Peyer's patch (tissue), 4 donors: Measurements from ENCODE around the gene PAQR3. TPM values are rescaled to one million over a fixed set of nuclear protein-coding genes. Genes with fewer than 3 reads are reported as not detected.
A peak's percentile ranks its signal among the peaks of the same experiment; 100 is the strongest.

Experiments
- DNase-seq, 3 donors: peaks; one replicate each; pipeline ENCODE4 v3.0.0-alpha.2; 2017 to 2019
- H3K27ac ChIP-seq, 4 donors: fragments of 200-600 bp; sonication (generic); one replicate each; pipeline ENCODE4 v1.5.1; 2016 to 2019
- H3K27me3 ChIP-seq, 2 donors: fragments of 200-600 bp; sonication (generic); one replicate each; pipeline ENCODE4 v1.5.1; 2019
- H3K36me3 ChIP-seq, 3 donors: fragments of 200-600 bp; sonication (generic); one replicate each; pipeline ENCODE4 v1.5.1; 2016 to 2019
- H3K4me1 ChIP-seq, 4 donors: fragments of 200-600 bp; sonication (generic); one replicate each; pipeline ENCODE4 v1.5.1; 2016 to 2019
- H3K4me3 ChIP-seq, 4 donors: fragments of 200-600 bp; sonication (generic); 1 replicate in 3 of 4; 2 replicates in 1 of 4; pipeline ENCODE4 v1.5.1; 2016 to 2019; ENCODE audit warnings: mild to moderate bottlenecking in 1 of 4
- H3K9me3 ChIP-seq, 4 donors: fragments of 200-600 bp; sonication (generic); one replicate each; pipeline ENCODE4 v1.5.1; 2016 to 2019; ENCODE audit warnings: mild to moderate bottlenecking in 1 of 4
- POLR2A ChIP-seq, 2 donors: fragments of 450-650 bp; IDR thresholded peaks; one replicate each; pipeline ENCODE4 v1.5.1; 2017; ENCODE audit warnings: antibody characterized with exemption in 2 of 2, mild to moderate bottlenecking in 2 of 2, moderate library complexity in 2 of 2
- total RNA-seq, 4 donors: library from RNA; depleted of rRNA; stranded (reverse); fragments of >200 nt; gene quantifications; one replicate each; pipeline ENCODE4 v1.1.0, GENCODE V29; 2016
- TF ChIP-seq, protein P1 (sequence below), 6 experiments: fragments of 450-650 bp in 4 of 6; fragments of 200-600 bp in 2 of 6; sonication (generic) in 1 of 6; IDR thresholded peaks; one replicate each; pipeline ENCODE4 v1.5.1; 2017 to 2019; ENCODE audit warnings: antibody characterized with exemption in 6 of 6, mild to moderate bottlenecking in 3 of 6, moderate library complexity in 1 of 6

PAQR3 gene, protein sequence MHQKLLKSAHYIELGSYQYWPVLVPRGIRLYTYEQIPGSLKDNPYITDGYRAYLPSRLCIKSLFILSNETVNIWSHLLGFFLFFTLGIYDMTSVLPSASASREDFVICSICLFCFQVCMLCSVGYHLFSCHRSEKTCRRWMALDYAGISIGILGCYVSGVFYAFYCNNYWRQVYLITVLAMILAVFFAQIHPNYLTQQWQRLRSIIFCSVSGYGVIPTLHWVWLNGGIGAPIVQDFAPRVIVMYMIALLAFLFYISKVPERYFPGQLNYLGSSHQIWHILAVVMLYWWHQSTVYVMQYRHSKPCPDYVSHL
- total RNA-seq = 10 to 100 TPM; 12.9 to 31.5 (median 19.7) TPM

DNA sequence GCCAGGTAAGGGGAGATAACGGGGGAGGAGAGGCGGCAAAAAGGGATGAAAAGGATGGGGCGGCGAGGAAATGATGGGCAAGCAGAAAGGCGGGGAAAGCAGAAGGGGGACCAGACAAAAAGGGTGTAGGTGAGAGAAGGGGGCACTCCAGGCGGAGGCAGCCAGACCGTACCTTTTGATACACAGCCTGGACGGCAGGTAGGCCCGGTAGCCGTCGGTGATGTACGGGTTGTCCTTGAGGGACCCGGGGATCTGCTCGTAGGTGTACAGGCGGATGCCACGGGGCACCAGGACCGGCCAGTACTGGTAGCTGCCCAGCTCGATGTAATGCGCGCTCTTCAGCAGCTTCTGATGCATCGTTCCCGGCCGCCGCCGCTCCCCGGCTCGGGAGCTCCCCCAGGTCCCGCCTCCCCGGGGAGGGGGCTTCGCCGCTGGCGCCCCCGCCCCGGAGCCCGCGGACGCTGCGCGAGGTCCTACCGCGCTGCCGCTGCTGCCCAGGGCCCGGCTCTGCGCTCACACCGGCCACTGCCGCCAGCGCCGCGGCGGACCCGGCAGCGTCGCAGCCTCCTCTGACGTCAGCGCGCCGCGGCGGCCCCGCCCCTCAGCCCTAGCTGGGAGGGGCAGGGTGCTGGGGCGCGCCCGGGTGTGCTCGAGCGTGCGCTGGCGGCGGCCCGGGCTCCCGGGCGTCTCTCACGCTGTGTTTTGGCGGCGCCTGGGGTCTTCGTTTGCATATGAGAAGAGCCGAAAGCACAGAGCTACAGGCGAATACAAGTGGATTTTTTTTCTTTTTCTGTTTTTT is at the start of gene PAQR3:
TSS of gene PAQR3 (minus strand) at position 571 of the 799 bp plus-strand sequence. CDS start at position 357, 214 bp downstream.
- DNase-seq = peak; percentile 83 to 93 (median 92)
- peak within 1 kb of the TSS; percentile 84 to 98 (median 92) for H3K4me3 ChIP-seq
- TF ChIP-seq POLR2A (IDR thresholded peaks at IDR 0.05) = peak; percentile 64 to 92
- TF ChIP-seq, protein P1, sequence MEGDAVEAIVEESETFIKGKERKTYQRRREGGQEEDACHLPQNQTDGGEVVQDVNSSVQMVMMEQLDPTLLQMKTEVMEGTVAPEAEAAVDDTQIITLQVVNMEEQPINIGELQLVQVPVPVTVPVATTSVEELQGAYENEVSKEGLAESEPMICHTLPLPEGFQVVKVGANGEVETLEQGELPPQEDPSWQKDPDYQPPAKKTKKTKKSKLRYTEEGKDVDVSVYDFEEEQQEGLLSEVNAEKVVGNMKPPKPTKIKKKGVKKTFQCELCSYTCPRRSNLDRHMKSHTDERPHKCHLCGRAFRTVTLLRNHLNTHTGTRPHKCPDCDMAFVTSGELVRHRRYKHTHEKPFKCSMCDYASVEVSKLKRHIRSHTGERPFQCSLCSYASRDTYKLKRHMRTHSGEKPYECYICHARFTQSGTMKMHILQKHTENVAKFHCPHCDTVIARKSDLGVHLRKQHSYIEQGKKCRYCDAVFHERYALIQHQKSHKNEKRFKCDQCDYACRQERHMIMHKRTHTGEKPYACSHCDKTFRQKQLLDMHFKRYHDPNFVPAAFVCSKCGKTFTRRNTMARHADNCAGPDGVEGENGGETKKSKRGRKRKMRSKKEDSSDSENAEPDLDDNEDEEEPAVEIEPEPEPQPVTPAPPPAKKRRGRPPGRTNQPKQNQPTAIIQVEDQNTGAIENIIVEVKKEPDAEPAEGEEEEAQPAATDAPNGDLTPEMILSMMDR (IDR thresholded peaks at IDR 0.05) = peak in 1 of 6 experiments; percentile 22
- H3K27me3 ChIP-seq = no peaks in the 10 kb centered on the region
- H3K4me1 ChIP-seq = peaks cover 0 to 15% (median 2%) of the 10 kb centered on the region in 4 donors
- peak within 1 kb of the TSS; percentile 76 to 85 (median 78) for H3K27ac ChIP-seq
- no peaks in the 10 kb centered on the region for H3K9me3 ChIP-seq
- H3K36me3 ChIP-seq = no peaks in the 10 kb centered on the region

DNA sequence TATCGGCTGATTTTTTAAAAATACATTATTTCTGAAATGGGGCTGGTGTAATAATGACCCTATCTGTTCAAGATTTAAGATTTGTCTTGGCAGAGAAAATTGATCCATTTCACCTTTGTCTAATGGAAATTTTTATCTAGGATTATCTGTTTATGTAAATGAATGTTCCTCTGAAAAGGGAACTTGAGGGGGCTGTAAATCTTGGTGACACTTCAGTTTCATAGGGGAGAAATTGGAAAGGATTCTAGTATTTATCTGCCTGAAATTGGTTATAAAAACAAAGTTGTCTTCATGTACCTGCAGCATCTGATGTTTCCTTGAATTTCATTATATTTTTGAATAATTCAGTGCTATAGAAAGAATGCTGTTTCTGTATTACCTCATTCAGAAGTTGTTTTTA is 48.4 kb upstream of the PAQR3 start:
- no peak for DNase-seq
- TF ChIP-seq, protein P1 (IDR thresholded peaks at IDR 0.05) = no peak
- TF ChIP-seq POLR2A (IDR thresholded peaks at IDR 0.05) = no peak
- Histone ChIP-seq H3K36me3 (no peaks in the 10 kb centered on the region), H3K9me3 (no peaks in the 10 kb centered on the region), H3K4me1 (no peaks in the 10 kb centered on the region), H3K27me3 (no peaks in the 10 kb centered on the region), H3K4me3 (no peak overlapping the region), H3K27ac (no peak overlapping the region)

DNA sequence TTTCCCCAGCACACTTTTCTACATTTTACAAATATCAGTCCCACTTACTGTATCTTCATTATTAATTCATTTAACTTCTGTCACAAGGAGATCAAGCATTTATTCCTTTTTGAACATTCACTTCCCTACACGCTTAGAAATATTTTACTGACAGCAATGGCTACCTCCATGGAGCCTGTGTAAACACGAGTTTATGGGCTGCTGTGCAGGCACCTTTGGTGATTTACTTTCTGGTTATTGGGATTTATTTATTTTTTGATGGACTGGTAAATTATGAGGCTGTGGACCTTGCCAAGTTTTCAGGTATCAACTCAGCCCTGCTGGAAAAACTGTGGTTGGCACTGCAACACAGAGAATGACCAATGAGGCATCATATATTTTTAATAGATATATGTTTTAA is 45.4 kb upstream of the PAQR3 start:
- TF ChIP-seq, protein P1 (IDR thresholded peaks at IDR 0.05) = no peak
- TF ChIP-seq POLR2A (IDR thresholded peaks at IDR 0.05) = no peak
- DNase-seq = no peak
- no peaks in the 10 kb centered on the region for H3K4me1 ChIP-seq
- H3K36me3 ChIP-seq = no peaks in the 10 kb centered on the region
- no peak overlapping the region for H3K27ac ChIP-seq
- no peaks in the 10 kb centered on the region for H3K27me3 ChIP-seq
- no peaks in the 10 kb centered on the region for H3K9me3 ChIP-seq
- H3K4me3 ChIP-seq = no peak overlapping the region

DNA sequence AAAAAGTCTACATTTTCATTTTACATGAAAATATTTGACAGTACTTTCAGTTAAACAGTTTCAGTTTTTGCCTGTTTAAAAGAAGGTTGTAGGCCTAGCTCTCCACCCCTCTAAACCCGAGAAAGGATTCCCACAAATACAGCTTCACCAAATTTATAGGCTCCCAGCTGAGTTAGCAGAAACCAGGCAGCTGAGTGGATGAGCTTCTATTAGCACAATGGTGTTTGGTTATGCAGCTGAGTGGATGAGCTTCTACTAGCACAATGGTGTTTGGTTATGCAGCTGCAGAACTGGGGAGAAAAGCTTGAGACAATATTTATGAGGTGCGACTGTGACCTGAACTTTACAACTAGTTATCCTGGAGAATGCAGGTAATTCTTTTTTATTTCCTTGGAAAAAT is 36.6 kb upstream of the PAQR3 start:
- H3K4me3 ChIP-seq = no peak overlapping the region
- no peaks in the 10 kb centered on the region for H3K4me1 ChIP-seq
- no peaks in the 10 kb centered on the region for H3K9me3 ChIP-seq
- TF ChIP-seq, protein P1 (IDR thresholded peaks at IDR 0.05) = no peak
- TF ChIP-seq POLR2A (IDR thresholded peaks at IDR 0.05) = no peak
- H3K27ac ChIP-seq = no peak overlapping the region
- no peaks in the 10 kb centered on the region for H3K36me3 ChIP-seq
- H3K27me3 ChIP-seq = no peaks in the 10 kb centered on the region
- no peak for DNase-seq

DNA sequence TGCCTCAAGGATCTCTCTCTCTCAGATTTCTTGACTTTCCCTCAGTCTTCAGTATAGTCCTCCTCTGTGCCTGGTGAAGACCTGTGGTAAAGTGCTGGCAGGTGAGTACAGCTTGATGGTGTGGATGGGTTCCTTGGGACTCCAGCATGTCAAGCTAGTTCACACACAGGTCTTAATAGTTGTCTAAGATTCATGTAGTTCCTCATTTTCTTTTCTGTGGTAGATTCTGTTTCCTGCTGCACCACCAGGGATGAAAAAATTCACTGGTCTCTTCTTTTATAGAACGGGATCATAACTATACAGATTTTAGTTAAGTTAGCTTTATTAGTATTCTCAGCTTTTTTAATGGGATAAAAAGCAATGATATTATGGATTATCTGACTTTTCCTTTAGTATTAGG is 32.5 kb upstream of the PAQR3 start:
- Histone ChIP-seq H3K27ac (peak overlapping the region in 1 of 4 donors; percentile 48), H3K27me3 (no peaks in the 10 kb centered on the region), H3K4me3 (no peak overlapping the region), H3K4me1 (no peaks in the 10 kb centered on the region), H3K36me3 (no peaks in the 10 kb centered on the region), H3K9me3 (no peaks in the 10 kb centered on the region)
- DNase-seq = no peak
- TF ChIP-seq, protein P1 (IDR thresholded peaks at IDR 0.05) = no peak
- TF ChIP-seq POLR2A (IDR thresholded peaks at IDR 0.05) = no peak
